Loucy (cell line): ENCODE measurements around the gene FTO.

Source experiments
- H2AFZ ChIP-seq: fragments of 200-600 bp; sonication (generic); 2 replicates; pipeline ENCODE4 v1.6.0; 2016; ENCODE audit warnings: antibody characterized with exemption, mild to moderate bottlenecking, low read length, moderate library complexity
- H3F3A ChIP-seq: fragments of 200-600 bp; 2 replicates; pipeline ENCODE4 v1.6.0; 2016; ENCODE audit warnings: antibody characterized with exemption, low read depth, mild to moderate bottlenecking
- H3K27me3 ChIP-seq: fragments of 200-600 bp; sonication (generic); 2 replicates; pipeline ENCODE4 v1.6.1; 2014; ENCODE audit warnings: low read length, mild to moderate bottlenecking; ENCODE audit not compliant: insufficient read depth, poor library complexity, severe bottlenecking
- H3K36me3 ChIP-seq: fragments of 200-600 bp; sonication (generic); 2 replicates; pipeline ENCODE4 v1.6.1; 2016; ENCODE audit warnings: low read length; ENCODE audit not compliant: insufficient read depth
- H3K4me1 ChIP-seq: fragments of 200-600 bp; sonication (generic); 2 replicates; pipeline ENCODE4 v1.5.1; 2014; ENCODE audit warnings: low read length, mild to moderate bottlenecking; ENCODE audit not compliant: insufficient read depth, poor library complexity, severe bottlenecking
- H3K4me2 ChIP-seq: fragments of 200-600 bp; sonication (generic); 2 replicates; pipeline ENCODE4 v1.6.0; 2014; ENCODE audit warnings: antibody characterized with exemption, low read length, low read depth, mild to moderate bottlenecking; ENCODE audit not compliant: poor library complexity, severe bottlenecking
- H3K4me3 ChIP-seq: fragments of 200-600 bp; sonication (generic); 2 replicates; pipeline ENCODE4 v1.5.1; 2014; ENCODE audit warnings: low read length, mild to moderate bottlenecking, mixed read lengths; ENCODE audit not compliant: poor library complexity, severe bottlenecking
- H3K79me2 ChIP-seq: fragments of 200-600 bp; sonication (generic); 2 replicates; pipeline ENCODE4 v1.6.1; 2014; ENCODE audit warnings: low read length; ENCODE audit not compliant: insufficient read depth
- H3K9ac ChIP-seq: fragments of 200-600 bp; sonication (generic); 2 replicates; pipeline ENCODE4 v1.6.0; 2014; ENCODE audit warnings: mild to moderate bottlenecking, low read depth, low read length, moderate library complexity; ENCODE audit not compliant: poor library complexity, severe bottlenecking
- H3K9me2 ChIP-seq: fragments of 200-600 bp; sonication (generic); replicated peaks from 2 replicates; pipeline ENCODE4 v1.6.1; 2016; ENCODE audit warnings: low read depth, low read length, mixed read lengths
- H3K9me3 ChIP-seq: fragments of 200-600 bp; sonication (generic); 2 replicates; pipeline ENCODE4 v1.6.1; 2014; ENCODE audit warnings: mild to moderate bottlenecking, antibody characterized with exemption, low read length, low read depth; ENCODE audit not compliant: insufficient read depth
- H4K20me1 ChIP-seq: fragments of 200-600 bp; sonication (generic); 2 replicates; pipeline ENCODE4 v1.6.0; 2014; ENCODE audit warnings: antibody characterized with exemption, low read length, mild to moderate bottlenecking; ENCODE audit not compliant: insufficient read depth, poor library complexity, severe bottlenecking
- EZH2phosphoT487 ChIP-seq: fragments of 200-600 bp; IDR thresholded peaks from 2 replicates; pipeline ENCODE4 v1.6.1; 2018; ENCODE audit warnings: antibody characterized with exemption, mild to moderate bottlenecking, moderate library complexity, borderline replicate concordance
- TF ChIP-seq, protein P1 (sequence below): fragments of 200-600 bp; sonication (generic); conservative IDR thresholded peaks from 2 replicates; pipeline ENCODE4 v1.5.1; 2014; ENCODE audit warnings: mild to moderate bottlenecking, antibody characterized with exemption, low read length

The FTO gene

DNA sequence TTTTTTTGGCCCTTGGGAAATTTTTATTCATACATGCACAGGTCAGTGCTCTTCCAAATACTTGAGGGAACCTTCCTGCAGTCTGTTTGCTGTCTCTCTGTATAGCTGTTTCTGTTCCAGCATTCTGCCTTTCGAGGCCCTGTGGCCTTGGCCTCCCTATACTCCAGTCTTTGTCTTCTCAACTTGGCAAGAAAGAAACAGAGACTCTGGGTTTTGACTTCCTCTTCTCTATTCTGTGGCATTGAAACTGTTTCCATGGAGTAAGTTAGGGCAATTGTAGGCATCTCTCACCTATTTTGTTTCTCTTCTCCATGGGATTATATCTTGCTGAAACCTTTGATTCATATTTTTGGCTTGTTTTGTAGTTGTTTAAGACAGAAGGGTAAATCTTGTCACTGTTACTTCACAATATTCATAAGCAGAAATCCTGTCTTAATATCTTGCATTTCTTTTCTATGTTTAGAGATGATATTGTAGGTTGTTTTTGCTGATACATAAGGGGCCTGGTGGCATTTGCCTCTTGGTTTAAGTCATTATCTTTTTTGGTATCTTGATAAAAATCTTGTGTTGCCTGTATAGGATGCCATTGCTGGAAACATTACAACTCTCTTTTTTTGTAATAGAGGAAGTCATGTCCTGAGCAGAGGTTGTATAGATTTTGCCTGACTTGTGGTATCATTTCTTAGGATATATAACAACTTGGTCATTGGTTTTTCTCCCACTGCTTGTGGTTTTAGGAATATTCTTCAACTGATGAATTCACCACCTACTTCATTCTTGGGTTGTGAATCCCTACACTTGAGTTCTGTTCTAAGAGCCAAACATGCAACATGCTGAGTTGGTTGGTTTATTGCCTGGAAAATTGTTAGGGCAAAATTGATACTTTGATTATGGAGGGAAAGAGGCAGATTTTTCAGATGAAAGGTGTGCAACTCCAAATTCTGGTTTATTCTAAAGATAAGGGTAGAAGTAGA lies 168.6 kb downstream of the FTO start:
- H3K4me1 ChIP-seq, result peaks cover 9% of the 10 kb centered on the region
- TF ChIP-seq EZH2phosphoT487, result no peak
- TF ChIP-seq, protein P1, sequence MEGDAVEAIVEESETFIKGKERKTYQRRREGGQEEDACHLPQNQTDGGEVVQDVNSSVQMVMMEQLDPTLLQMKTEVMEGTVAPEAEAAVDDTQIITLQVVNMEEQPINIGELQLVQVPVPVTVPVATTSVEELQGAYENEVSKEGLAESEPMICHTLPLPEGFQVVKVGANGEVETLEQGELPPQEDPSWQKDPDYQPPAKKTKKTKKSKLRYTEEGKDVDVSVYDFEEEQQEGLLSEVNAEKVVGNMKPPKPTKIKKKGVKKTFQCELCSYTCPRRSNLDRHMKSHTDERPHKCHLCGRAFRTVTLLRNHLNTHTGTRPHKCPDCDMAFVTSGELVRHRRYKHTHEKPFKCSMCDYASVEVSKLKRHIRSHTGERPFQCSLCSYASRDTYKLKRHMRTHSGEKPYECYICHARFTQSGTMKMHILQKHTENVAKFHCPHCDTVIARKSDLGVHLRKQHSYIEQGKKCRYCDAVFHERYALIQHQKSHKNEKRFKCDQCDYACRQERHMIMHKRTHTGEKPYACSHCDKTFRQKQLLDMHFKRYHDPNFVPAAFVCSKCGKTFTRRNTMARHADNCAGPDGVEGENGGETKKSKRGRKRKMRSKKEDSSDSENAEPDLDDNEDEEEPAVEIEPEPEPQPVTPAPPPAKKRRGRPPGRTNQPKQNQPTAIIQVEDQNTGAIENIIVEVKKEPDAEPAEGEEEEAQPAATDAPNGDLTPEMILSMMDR, result no peak
- no peak overlapping the region for H2AFZ ChIP-seq
- peaks cover 17% of the 10 kb centered on the region; the same call in 1 of the 2 replicates for H3K9me3 ChIP-seq
- no peaks in the 10 kb centered on the region for H4K20me1 ChIP-seq
- H3K4me2 ChIP-seq, result no peak overlapping the region
- H3F3A ChIP-seq, result no peaks in the 10 kb centered on the region
- H3K79me2 ChIP-seq, result no peaks in the 10 kb centered on the region
- H3K9me2 ChIP-seq, result no peaks in the 10 kb centered on the region
- no peak overlapping the region for H3K9ac ChIP-seq
- H3K36me3 ChIP-seq, result peaks cover 22% of the 10 kb centered on the region; the same call in 1 of the 2 replicates
- no peaks in the 10 kb centered on the region for H3K27me3 ChIP-seq
- no peak overlapping the region for H3K4me3 ChIP-seq

DNA sequence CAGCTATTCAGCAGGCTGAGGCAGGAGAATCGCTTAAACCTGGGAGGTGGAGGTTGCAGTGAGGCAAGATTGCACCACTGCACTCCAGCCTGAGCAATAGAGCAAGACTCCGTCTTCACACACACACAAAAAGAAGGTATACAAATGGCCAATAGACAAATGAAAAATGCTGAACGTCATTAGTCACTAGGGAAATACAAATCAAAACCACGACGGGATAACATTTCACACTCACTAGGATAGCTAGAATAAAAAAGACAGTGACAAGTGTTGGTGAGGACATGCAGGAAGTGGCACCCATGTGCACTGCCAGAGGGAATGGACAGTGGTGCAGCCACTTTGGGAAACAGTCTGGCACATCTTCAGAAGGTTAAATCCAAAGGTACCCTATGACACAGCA lies 172.9 kb downstream of the FTO start:
- no peaks in the 10 kb centered on the region for H4K20me1 ChIP-seq
- TF ChIP-seq, protein P1, result no peak
- H3K4me1 ChIP-seq, result peaks cover 9% of the 10 kb centered on the region
- no peak overlapping the region for H3K4me2 ChIP-seq
- no peaks in the 10 kb centered on the region for H3K9me2 ChIP-seq
- H3K4me3 ChIP-seq, result no peak overlapping the region
- no peaks in the 10 kb centered on the region for H3K27me3 ChIP-seq
- no peaks in the 10 kb centered on the region for H3K79me2 ChIP-seq
- peaks cover 28% of the 10 kb centered on the region; the same call in 1 of the 2 replicates for H3K36me3 ChIP-seq
- H2AFZ ChIP-seq, result no peak overlapping the region
- no peaks in the 10 kb centered on the region for H3K9me3 ChIP-seq
- H3F3A ChIP-seq, result no peaks in the 10 kb centered on the region
- no peak overlapping the region for H3K9ac ChIP-seq

DNA sequence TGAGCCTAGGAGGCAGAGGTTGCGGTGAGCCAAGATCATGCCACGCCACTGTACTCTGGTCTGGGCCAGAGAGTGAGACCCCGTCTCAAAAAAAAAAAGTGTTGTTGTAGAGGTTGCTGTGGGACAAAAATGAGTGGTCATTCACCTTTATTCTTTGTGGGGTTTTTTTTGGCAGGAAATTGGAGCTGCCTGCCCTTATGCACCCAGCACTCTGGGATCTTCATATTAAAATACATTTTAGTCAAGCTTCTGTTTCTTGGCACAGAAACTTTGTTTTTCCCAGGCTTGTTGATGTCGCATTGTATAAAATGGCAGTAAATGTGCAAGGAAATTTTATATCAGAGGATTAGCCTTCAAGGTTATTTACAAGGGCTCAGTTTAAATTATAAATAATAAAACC lies 174.3 kb downstream of the FTO start:
- H3K9me3 ChIP-seq, result no peaks in the 10 kb centered on the region
- no peak overlapping the region for H2AFZ ChIP-seq
- no peaks in the 10 kb centered on the region for H3K4me1 ChIP-seq
- H4K20me1 ChIP-seq, result no peaks in the 10 kb centered on the region
- H3K4me2 ChIP-seq, result no peak overlapping the region
- peaks cover 28% of the 10 kb centered on the region; the same call in 1 of the 2 replicates for H3K36me3 ChIP-seq
- H3F3A ChIP-seq, result no peaks in the 10 kb centered on the region
- H3K79me2 ChIP-seq, result no peaks in the 10 kb centered on the region
- H3K4me3 ChIP-seq, result no peak overlapping the region
- H3K9ac ChIP-seq, result no peak overlapping the region
- no peaks in the 10 kb centered on the region for H3K27me3 ChIP-seq
- H3K9me2 ChIP-seq, result no peaks in the 10 kb centered on the region
- TF ChIP-seq, protein P1, result no peak
- no peak for TF ChIP-seq EZH2phosphoT487
